Measurements from ENCODE around the gene CPPED1. TPM values are rescaled to one million over a fixed set of nuclear protein-coding genes. Genes with fewer than 3 reads are reported as not detected.
A peak's percentile ranks its signal among the peaks of the same experiment; 100 is the strongest.

The CPPED1 gene
- total and polyA plus RNA-seq, 12 donors = 5.6 to 20.2 (median 13.6) TPM

GRCh38 chr16:12646490-12647274, 157.0 kb downstream of the CPPED1 start:
- Histone ChIP-seq H3K27ac (no peak overlapping the region), H3K9me3 (peaks cover 0 to 9% (median 0%) of the 10 kb centered on the region in 11 donors), H3K27me3 (peaks cover 0 to 17% (median 0%) of the 10 kb centered on the region in 7 donors), H3K4me3 (no peak overlapping the region), H3K36me3 (no peaks in the 10 kb centered on the region), H3K4me1 (peaks cover 0 to 10% (median 0%) of the 10 kb centered on the region in 9 donors)
- 20 to 30% methylated on average over 10 of the region's 10 CpGs for WGBS, 2 donors
- ATAC-seq (peak in 2 of 8 donors; percentile 18 to 29), DNase-seq (no peak)
- no peak for TF ChIP-seq CTCF (IDR thresholded peaks at IDR 0.05)
- intact Hi-C loops (cut with DNase I) = no loop called here

GRCh38 chr16:12646098-12646489, 157.6 kb downstream of the CPPED1 start:
- WGBS, 2 donors = 52 to 62% methylated on average over 4 of the region's 4 CpGs
- Histone ChIP-seq H3K27me3 (peaks cover 0 to 17% (median 0%) of the 10 kb centered on the region in 7 donors), H3K27ac (no peak overlapping the region), H3K36me3 (no peaks in the 10 kb centered on the region), H3K9me3 (peaks cover 0 to 9% (median 0%) of the 10 kb centered on the region in 11 donors), H3K4me1 (peaks cover 0 to 10% (median 0%) of the 10 kb centered on the region in 9 donors), H3K4me3 (no peak overlapping the region)
- ATAC-seq (no peak), DNase-seq (no peak)
- intact Hi-C loops (cut with DNase I) = no loop called here
- TF ChIP-seq CTCF (IDR thresholded peaks at IDR 0.05) = no peak

GRCh38 chr16:12643034-12643455, 160.6 kb downstream of the CPPED1 start:
- no peak for DNase-seq
- intact Hi-C loops (cut with DNase I) = no loop called here
- peaks cover 0 to 9% (median 0%) of the 10 kb centered on the region in 11 donors for H3K9me3 ChIP-seq
- no peak overlapping the region for H3K4me3 ChIP-seq
- H3K36me3 ChIP-seq = no peaks in the 10 kb centered on the region
- peaks cover 0 to 10% (median 0%) of the 10 kb centered on the region in 9 donors for H3K4me1 ChIP-seq
- ATAC-seq = no peak
- 87 to 89% methylated on average over 8 of the region's 8 CpGs for WGBS, 2 donors
- peaks cover 0 to 6% (median 0%) of the 10 kb centered on the region in 7 donors for H3K27me3 ChIP-seq
- no peak overlapping the region for H3K27ac ChIP-seq
- TF ChIP-seq CTCF (IDR thresholded peaks at IDR 0.05) = no peak

GRCh38 chr16:12639044-12639443, 164.6 kb downstream of the CPPED1 start:
- peaks cover 0 to 9% (median 0%) of the 10 kb centered on the region in 11 donors for H3K9me3 ChIP-seq
- DNase-seq (no peak), ATAC-seq (no peak)
- 52 to 53% methylated on average over 4 of the region's 4 CpGs for WGBS, 2 donors
- H3K27ac ChIP-seq = no peak overlapping the region
- TF ChIP-seq CTCF (IDR thresholded peaks at IDR 0.05) = no peak
- H3K27me3 ChIP-seq = peaks cover 0 to 6% (median 0%) of the 10 kb centered on the region in 7 donors
- H3K36me3 ChIP-seq = no peaks in the 10 kb centered on the region
- H3K4me1 ChIP-seq = no peaks in the 10 kb centered on the region
- H3K4me3 ChIP-seq = no peak overlapping the region
- intact Hi-C loops (cut with DNase I) = no loop called here
